ENCODE data around the gene SCAMP3. TPM values are rescaled to one million over a fixed set of nuclear protein-coding genes. Genes with fewer than 3 reads are reported as not detected.

The SCAMP3 gene
- total and polyA plus RNA-seq, 10 of the 15 experiments (the other 5 are each of a cell fraction or from before 2014, with no cell fraction given): 17.2 to 133 (median 87.3) TPM

GRCh38 chr1:155267373-155267772 is 5.2 kb upstream of the SCAMP3 start (continued):
- TF ChIP-seq ZBTB40 (IDR thresholded peaks at IDR 0.05; ENCODE audit: borderline replicate concordance) (no peak), CUX1 (IDR thresholded peaks at IDR 0.05; ENCODE audit: insufficient replicate concordance, low read depth, low read length) (no peak), HCFC1 (IDR thresholded peaks at IDR 0.05; ENCODE audit: low read length) (no peak), SMC3 (IDR thresholded peaks at IDR 0.05; ENCODE audit: borderline replicate concordance, low read length) (no peak), JUND (IDR thresholded peaks at IDR 0.05; ENCODE audit: low read depth, low read length) (no peak), NFIC (IDR thresholded peaks at IDR 0.05; ENCODE audit: low read depth, low read length) (no peak), IRF3 (IDR thresholded peaks at IDR 0.05) (no peak), BHLHE40 (IDR thresholded peaks at IDR 0.05; ENCODE audit: borderline replicate concordance in 1 of 2, low read depth in 2 of 2, low read length in 1 of 2) (no peak), ESRRA (IDR thresholded peaks at IDR 0.05; ENCODE audit: low read length) (no peak), TCF3 (IDR thresholded peaks at IDR 0.05; ENCODE audit: borderline replicate concordance, insufficient read depth, low read depth, low read length) (no peak), CBX5 (IDR thresholded peaks at IDR 0.05; ENCODE audit: low read depth) (no peak), CHD4 (IDR thresholded peaks at IDR 0.05) (no peak)
- TF ChIP-seq, protein P1, sequence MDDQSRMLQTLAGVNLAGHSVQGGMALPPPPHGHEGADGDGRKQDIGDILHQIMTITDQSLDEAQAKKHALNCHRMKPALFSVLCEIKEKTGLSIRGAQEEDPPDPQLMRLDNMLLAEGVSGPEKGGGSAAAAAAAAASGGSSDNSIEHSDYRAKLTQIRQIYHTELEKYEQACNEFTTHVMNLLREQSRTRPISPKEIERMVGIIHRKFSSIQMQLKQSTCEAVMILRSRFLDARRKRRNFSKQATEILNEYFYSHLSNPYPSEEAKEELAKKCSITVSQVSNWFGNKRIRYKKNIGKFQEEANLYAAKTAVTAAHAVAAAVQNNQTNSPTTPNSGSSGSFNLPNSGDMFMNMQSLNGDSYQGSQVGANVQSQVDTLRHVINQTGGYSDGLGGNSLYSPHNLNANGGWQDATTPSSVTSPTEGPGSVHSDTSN (IDR thresholded peaks at IDR 0.05; ENCODE audit: insufficient replicate concordance, low read depth, low read length): no peak

All from GM12878 (cell line).